Retinal pigment epithelial cell (primary cell): ENCODE measurements around the gene PCDHB8.
A peak's percentile ranks its signal among the peaks of the same experiment; 100 is the strongest.
"Not testable (repeated sequence)": the region's sequence is repeated elsewhere in the genome, so short reads cannot be mapped to it uniquely, and the experiment has no call there.

Experiments used
- DNase-seq: peaks from one replicate; pipeline ENCODE4 v3.0.0-alpha.2; 2010; ENCODE audit warnings: low read depth
- H3K4me3 ChIP-seq: 2 replicates; pipeline ENCODE4 v1.5.1; 2011; ENCODE audit warnings: mild to moderate bottlenecking, low read length, control low read depth, moderate library complexity
- TF ChIP-seq, protein P1 (sequence below): conservative IDR thresholded peaks from 2 replicates; pipeline ENCODE4 v1.5.1; 2011; ENCODE audit warnings: low read depth, low read length, control low read depth, inconsistent platforms

Gene PCDHB8

GRCh38 chr5:141177577-141178191 lies at the start of gene PCDHB8:
Gene PCDHB8 (plus strand): TSS chr5:141177790. CDS start chr5:141178035, 245 bp downstream.
- DNase-seq, H3K4me3 ChIP-seq: not testable (repeated sequence)

DNA sequence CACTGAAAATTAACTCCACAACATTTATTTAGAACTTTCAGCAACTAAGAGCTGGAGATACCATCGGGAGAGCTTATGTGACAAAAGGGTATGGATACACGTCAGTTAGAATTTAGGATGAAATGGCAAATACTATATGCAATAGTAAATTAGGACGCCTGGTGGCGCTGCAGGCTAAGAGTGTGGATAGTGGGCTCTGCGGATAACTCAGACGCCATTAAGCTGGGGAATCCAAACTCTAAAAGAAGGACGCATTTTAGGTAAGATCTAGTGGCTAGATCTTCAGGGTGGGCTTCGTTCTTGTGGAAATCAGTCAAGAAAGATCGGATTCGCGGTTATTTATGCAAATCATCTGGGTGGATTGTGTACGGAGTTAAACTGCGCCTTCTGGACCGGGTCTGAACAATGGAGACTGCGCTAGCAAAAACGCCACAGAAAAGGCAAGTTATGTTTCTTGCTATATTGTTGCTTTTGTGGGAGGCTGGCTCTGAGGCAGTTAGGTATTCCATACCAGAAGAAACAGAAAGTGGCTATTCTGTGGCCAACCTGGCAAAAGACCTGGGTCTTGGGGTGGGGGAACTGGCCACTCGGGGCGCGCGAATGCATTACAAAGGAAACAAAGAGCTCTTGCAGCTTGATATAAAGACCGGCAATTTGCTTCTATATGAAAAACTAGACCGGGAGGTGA lies 42.4 kb upstream of the PCDHB8 start, which contains the start of gene PCDHB5:
TSS of gene PCDHB5 (plus strand) at position 177 of the 688 bp plus-strand sequence. CDS start at position 406, 229 bp downstream.
- no peak for DNase-seq
- H3K4me3 ChIP-seq, result peak within 1 kb of the TSS; percentile 2
- TF ChIP-seq, protein P1, sequence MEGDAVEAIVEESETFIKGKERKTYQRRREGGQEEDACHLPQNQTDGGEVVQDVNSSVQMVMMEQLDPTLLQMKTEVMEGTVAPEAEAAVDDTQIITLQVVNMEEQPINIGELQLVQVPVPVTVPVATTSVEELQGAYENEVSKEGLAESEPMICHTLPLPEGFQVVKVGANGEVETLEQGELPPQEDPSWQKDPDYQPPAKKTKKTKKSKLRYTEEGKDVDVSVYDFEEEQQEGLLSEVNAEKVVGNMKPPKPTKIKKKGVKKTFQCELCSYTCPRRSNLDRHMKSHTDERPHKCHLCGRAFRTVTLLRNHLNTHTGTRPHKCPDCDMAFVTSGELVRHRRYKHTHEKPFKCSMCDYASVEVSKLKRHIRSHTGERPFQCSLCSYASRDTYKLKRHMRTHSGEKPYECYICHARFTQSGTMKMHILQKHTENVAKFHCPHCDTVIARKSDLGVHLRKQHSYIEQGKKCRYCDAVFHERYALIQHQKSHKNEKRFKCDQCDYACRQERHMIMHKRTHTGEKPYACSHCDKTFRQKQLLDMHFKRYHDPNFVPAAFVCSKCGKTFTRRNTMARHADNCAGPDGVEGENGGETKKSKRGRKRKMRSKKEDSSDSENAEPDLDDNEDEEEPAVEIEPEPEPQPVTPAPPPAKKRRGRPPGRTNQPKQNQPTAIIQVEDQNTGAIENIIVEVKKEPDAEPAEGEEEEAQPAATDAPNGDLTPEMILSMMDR, result peak; percentile 28

- DNase-seq, result no peak
- TF ChIP-seq, protein P1, result no peak
- no peak overlapping the region for H3K4me3 ChIP-seq
These were observed 41.8 kb upstream of the PCDHB8 start for GRCh38 chr5:141135718-141136266.

- DNase-seq, H3K4me3 ChIP-seq: not testable (repeated sequence)
These were observed 40.2 kb upstream of the PCDHB8 start for GRCh38 chr5:141137346-141137745.

- TF ChIP-seq, protein P1, result no peak
- no peak within 1 kb of the TSS for H3K4me3 ChIP-seq
- DNase-seq, result no peak
These were observed 27.8 kb upstream of the PCDHB8 start, which contains the start of gene PCDHB6 for GRCh38 chr5:141149812-141150211. Gene PCDHB6 (plus strand): TSS chr5:141150057. CDS start chr5:141150258, 201 bp downstream.

DNA sequence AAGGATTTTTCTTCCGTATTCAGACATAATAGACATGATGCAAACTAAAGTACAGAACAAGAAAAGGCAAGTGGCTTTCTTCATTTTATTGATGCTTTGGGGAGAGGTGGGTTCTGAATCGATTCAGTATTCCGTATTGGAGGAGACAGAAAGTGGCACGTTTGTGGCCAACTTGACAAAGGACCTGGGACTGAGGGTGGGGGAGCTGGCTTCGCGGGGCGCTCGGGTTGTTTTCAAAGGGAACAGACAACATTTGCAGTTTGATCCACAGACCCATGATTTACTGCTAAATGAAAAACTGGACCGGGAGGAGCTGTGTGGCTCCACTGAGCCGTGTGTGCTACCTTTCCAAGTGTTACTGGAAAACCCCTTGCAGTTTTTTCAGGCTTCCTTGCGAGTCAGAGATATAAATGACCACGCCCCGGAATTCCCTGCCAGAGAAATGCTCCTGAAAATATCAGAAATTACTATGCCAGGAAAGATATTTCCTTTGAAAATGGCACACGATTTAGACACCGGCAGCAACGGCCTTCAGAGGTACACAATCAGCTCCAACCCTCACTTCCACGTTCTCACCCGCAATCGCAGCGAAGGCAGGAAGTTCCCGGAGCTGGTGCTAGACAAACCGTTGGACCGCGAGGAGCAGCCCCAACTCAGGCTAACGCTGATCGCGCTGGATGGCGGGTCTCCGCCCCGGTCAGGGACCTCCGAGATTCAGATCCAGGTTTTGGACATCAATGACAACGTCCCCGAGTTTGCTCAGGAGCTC lies 27.2 kb upstream of the PCDHB8 start:
- H3K4me3 ChIP-seq, result no peak overlapping the region
- no peak for DNase-seq
- TF ChIP-seq, protein P1, result no peak

GRCh38 chr5:141150993-141151325 lies 26.6 kb upstream of the PCDHB8 start:
- DNase-seq, result no peak
- H3K4me3 ChIP-seq, result no peak overlapping the region
- TF ChIP-seq, protein P1, result no peak

DNA sequence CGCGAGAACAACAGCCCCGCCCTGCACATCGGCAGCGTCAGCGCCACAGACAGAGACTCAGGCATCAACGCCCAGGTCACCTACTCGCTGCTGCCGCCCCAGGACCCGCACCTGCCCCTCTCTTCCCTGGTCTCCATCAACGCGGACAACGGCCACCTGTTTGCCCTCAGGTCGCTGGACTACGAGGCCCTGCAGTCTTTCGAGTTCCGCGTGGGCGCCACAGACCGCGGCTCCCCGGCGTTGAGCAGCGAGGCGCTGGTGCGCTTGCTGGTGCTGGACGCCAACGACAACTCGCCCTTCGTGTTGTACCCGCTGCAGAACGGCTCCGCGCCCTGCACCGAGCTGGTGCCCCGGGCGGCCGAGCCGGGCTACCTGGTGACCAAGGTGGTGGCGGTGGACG lies 26.0 kb upstream of the PCDHB8 start:
- H3K4me3 ChIP-seq, DNase-seq: not testable (repeated sequence)

DNA sequence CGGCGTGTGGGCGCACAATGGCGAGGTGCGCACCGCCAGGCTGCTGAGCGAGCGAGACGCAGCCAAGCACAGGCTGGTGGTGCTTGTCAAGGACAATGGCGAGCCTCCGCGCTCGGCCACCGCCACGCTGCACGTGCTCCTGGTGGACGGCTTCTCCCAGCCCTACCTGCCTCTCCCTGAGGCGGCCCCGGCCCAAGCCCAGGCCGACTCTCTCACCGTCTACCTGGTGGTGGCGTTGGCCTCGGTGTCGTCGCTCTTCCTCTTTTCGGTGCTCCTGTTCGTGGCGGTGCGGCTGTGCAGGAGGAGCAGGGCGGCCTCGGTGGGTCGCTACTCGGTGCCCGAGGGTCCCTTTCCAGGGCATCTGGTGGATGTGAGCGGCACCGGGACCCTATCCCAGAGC lies 25.5 kb upstream of the PCDHB8 start:
- not testable (repeated sequence) for H3K4me3 ChIP-seq, DNase-seq
